SK-N-SH (cell line): ENCODE data around the gene C1RL. TPM values are rescaled to one million over a fixed set of nuclear protein-coding genes. Genes with fewer than 3 reads are reported as not detected.

Experiments used
- CTCF ChIA-PET: fragments of 300-600, 350-600 bp; formaldehyde crosslinking; extraction: SDS; loops from one replicate; lab custom pipeline; 2021; lab: Yijun Ruan, JAX
- POLR2A ChIA-PET: fragments of 350-600 bp; sonication (Branson Sonifier 250); formaldehyde crosslinking; extraction: SDS; loops from one replicate; lab custom pipeline; 2020; ENCODE audit warnings: antibody characterized with exemption, inconsistent platforms; lab: Yijun Ruan, JAX
- DNase-seq: peaks from one replicate; pipeline ENCODE4 v3.0.0; 2012
- H2AFZ ChIP-seq: fragments of 200-600 bp; sonication (generic); 2 replicates; pipeline ENCODE4 v1.8.1; 2016; ENCODE audit warnings: antibody characterized with exemption, mild to moderate bottlenecking, low read depth
- H3F3A ChIP-seq: fragments of 200-600 bp; sonication (generic); replicated peaks from 2 replicates; pipeline ENCODE3; 2016; ENCODE audit warnings: antibody characterized with exemption, mild to moderate bottlenecking; ENCODE audit not compliant: insufficient read depth
- H3K27ac ChIP-seq, 2 experiments: fragments of 200-500 bp in 1 of 2; fragments of 200-600 bp in 1 of 2; sonication (Bioruptor generic) in 1 of 2; sonication (generic), shearing (Covaris generic) in 1 of 2; 2 replicates each; pipeline versions ENCODE4 v1.5.1 to v1.6.1; 2014 to 2016; ENCODE audit warnings: low read depth in 2 of 2, inconsistent platforms in 1 of 2, low read length in 1 of 2, mild to moderate bottlenecking in 1 of 2, mixed read lengths in 1 of 2
- H3K27me3 ChIP-seq: fragments of 200-600 bp; sonication (generic), shearing (Covaris generic); 2 replicates; pipeline ENCODE4 v1.6.1; 2016; ENCODE audit warnings: mixed run types; ENCODE audit not compliant: insufficient read depth
- H3K36me3 ChIP-seq, 2 experiments: fragments of 200-500 bp in 1 of 2; fragments of 200-600 bp in 1 of 2; sonication (Bioruptor generic) in 1 of 2; sonication (generic) in 1 of 2; replicated peaks in 1 of 2; 2 replicates each; pipeline versions ENCODE3 to v1.5.1; 2014 to 2016; ENCODE audit warnings: low read length in 1 of 2, mild to moderate bottlenecking in 1 of 2; ENCODE audit not compliant: insufficient read depth in 2 of 2, control insufficient read depth in 1 of 2
- H3K4me1 ChIP-seq, 2 experiments: fragments of 200-500 bp in 1 of 2; fragments of 200-600 bp in 1 of 2; sonication (Bioruptor generic) in 1 of 2; sonication (generic), shearing (Covaris generic) in 1 of 2; 2 replicates each; pipeline versions ENCODE4 v1.5.1 to v1.6.1; 2014 to 2016; ENCODE audit warnings: low read depth in 1 of 2, low read length in 1 of 2, mixed run types in 1 of 2; ENCODE audit not compliant: insufficient read depth in 2 of 2, control insufficient read depth in 1 of 2
- H3K4me2 ChIP-seq: fragments of 200-600 bp; sonication (generic), shearing (Covaris generic); 2 replicates; pipeline ENCODE4 v1.6.1; 2017; ENCODE audit warnings: mixed run types
- H3K4me3 ChIP-seq, 2 experiments: fragments of 200-500 bp in 1 of 2; fragments of 200-600 bp in 1 of 2; sonication (Bioruptor generic) in 1 of 2; sonication (generic), shearing (Covaris generic) in 1 of 2; 2 replicates each; pipeline versions ENCODE4 v1.5.1 to v1.8.1; 2014 to 2016; ENCODE audit warnings: low read depth in 2 of 2, inconsistent platforms in 1 of 2, low read length in 1 of 2, mild to moderate bottlenecking in 1 of 2, mixed read lengths in 1 of 2, moderate library complexity in 1 of 2
- H3K79me2 ChIP-seq: fragments of 200-600 bp; sonication (generic); 2 replicates; pipeline ENCODE4 v1.8.1; 2017; ENCODE audit warnings: mild to moderate bottlenecking; ENCODE audit not compliant: insufficient read depth
- H3K9ac ChIP-seq: fragments of 200-600 bp; sonication (generic); 2 replicates; pipeline ENCODE4 v1.6.1; 2017; ENCODE audit warnings: mixed run types
- H3K9me2 ChIP-seq: fragments of 200-600 bp; sonication (generic); 2 replicates; pipeline ENCODE4 v1.6.1; 2017; ENCODE audit warnings: mixed run types
- H3K9me3 ChIP-seq: fragments of 200-600 bp; sonication (generic); 2 replicates; pipeline ENCODE4 v1.6.1; 2017; ENCODE audit warnings: mixed run types, mild to moderate bottlenecking, moderate library complexity
- H4K20me1 ChIP-seq: fragments of 200-600 bp; sonication (generic); 2 replicates; pipeline ENCODE4 v1.6.1; 2017; ENCODE audit warnings: mild to moderate bottlenecking, mixed run types; ENCODE audit not compliant: insufficient read depth
- CHD2 ChIP-seq: fragments of 150-350 bp; IDR thresholded peaks from 2 replicates; pipeline ENCODE4 v1.6.1; 2018; ENCODE audit warnings: low read length; ENCODE audit not compliant: partially characterized antibody
- FOSL2 ChIP-seq: IDR thresholded peaks from 2 replicates; pipeline ENCODE4 v1.4.0; 2012; ENCODE audit warnings: low read depth, mild to moderate bottlenecking, moderate library complexity, borderline replicate concordance
- FOXJ3 ChIP-seq: sonication (generic); formaldehyde crosslinking; IDR thresholded peaks from 2 replicates; pipeline ENCODE4 v1.5.1; 2020; ENCODE audit warnings: mild to moderate bottlenecking, missing genetic modification reagents
- GABPA ChIP-seq: IDR thresholded peaks from 2 replicates; pipeline ENCODE4 v1.4.0; 2012; ENCODE audit warnings: low read depth, mild to moderate bottlenecking
- NFIC ChIP-seq: IDR thresholded peaks from 2 replicates; pipeline ENCODE4 v1.4.0; 2012; ENCODE audit warnings: borderline replicate concordance
- POLR2AphosphoS5 ChIP-seq: IDR thresholded peaks from 2 replicates; pipeline ENCODE4 v1.6.1; 2012; ENCODE audit warnings: low read depth, low read length
- SMC3 ChIP-seq: IDR thresholded peaks from 2 replicates; pipeline ENCODE4 v1.6.1; 2012; ENCODE audit warnings: low read depth, low read length, improper control_type of control experiment
- TAF1 ChIP-seq: IDR thresholded peaks from 2 replicates; pipeline ENCODE4 v1.6.1; 2012; ENCODE audit warnings: low read depth, mild to moderate bottlenecking, low read length, moderate library complexity, borderline replicate concordance
- TCF12 ChIP-seq: IDR thresholded peaks from 2 replicates; pipeline ENCODE4 v1.4.0; 2012
- TEAD4 ChIP-seq: IDR thresholded peaks from 2 replicates; pipeline ENCODE4 v1.4.0; 2012; ENCODE audit warnings: mild to moderate bottlenecking, borderline replicate concordance; ENCODE audit not compliant: insufficient read depth
- YY1 ChIP-seq: IDR thresholded peaks from 2 replicates; pipeline ENCODE4 v1.4.0; 2012; ENCODE audit warnings: low read depth, mild to moderate bottlenecking
- WGBS: methylation state at CpG from one replicate; pipeline ENCODE4 v1.1.6; 2017; ENCODE audit warnings: low lambda C conversion rate; 5-methylcytosine and 5-hydroxymethylcytosine counted together
- polyA plus RNA-seq, 3 experiments: library from polyadenylated mRNA; depleted of rRNA; stranded (reverse); fragments of >200 nt; gene quantifications; 2 replicates each; pipeline ENCODE4 v1.2.3, GENCODE V29; 2012
- TF ChIP-seq, protein P1 (sequence below): IDR thresholded peaks from 2 replicates; pipeline ENCODE4 v1.4.0; 2012; ENCODE audit warnings: low read depth, borderline replicate concordance
- TF ChIP-seq, protein P2 (sequence below): fragments of 200-600 bp; sonication (generic); IDR thresholded peaks from 2 replicates; pipeline ENCODE4 v1.6.1; 2017; ENCODE audit warnings: antibody characterized with exemption, mild to moderate bottlenecking, moderate library complexity
- TF ChIP-seq, protein P3 (sequence below): IDR thresholded peaks from 2 replicates; pipeline ENCODE4 v1.4.0; 2012; ENCODE audit warnings: low read depth, borderline replicate concordance

The C1RL gene
- polyA plus RNA-seq, 1 of the 3 experiments (the other 2 are of a cell fraction) = 8.3 TPM

DNA sequence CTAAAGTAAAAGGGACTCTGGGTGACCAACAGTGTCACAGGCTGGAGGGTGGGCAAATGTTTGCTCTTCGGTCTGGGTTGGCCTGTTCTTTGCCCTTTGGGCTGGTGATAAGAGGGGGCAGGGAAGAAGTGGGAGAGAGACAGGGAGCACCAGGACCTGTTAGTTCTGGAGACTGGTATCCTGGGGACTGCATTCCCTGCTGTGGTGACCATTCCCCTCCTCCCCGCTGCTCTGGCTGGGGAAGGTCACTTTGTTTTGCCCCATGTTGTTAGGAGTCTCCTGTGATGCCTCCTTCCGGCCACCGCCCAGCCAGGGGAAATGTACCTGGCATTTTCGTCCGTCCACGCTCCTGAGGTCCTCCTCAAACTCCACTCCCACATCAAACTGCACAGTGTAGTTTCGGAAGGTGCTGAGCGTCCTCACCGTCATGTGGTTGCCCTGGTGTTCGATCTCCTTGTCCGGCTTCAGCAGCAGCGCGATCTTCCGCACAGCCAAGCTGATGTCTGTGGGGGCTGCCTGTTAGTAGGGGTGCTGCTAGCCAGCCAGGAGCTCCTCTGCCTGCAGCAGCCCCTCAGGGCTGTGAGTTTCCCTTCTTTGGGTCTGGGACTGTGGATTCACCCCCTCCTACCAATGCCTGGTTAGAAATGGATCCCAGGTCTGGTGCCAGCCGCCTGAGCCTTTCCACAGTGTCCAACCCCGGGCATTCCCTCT, 19.1 kb upstream of the C1RL start:
- TF ChIP-seq, protein P1, sequence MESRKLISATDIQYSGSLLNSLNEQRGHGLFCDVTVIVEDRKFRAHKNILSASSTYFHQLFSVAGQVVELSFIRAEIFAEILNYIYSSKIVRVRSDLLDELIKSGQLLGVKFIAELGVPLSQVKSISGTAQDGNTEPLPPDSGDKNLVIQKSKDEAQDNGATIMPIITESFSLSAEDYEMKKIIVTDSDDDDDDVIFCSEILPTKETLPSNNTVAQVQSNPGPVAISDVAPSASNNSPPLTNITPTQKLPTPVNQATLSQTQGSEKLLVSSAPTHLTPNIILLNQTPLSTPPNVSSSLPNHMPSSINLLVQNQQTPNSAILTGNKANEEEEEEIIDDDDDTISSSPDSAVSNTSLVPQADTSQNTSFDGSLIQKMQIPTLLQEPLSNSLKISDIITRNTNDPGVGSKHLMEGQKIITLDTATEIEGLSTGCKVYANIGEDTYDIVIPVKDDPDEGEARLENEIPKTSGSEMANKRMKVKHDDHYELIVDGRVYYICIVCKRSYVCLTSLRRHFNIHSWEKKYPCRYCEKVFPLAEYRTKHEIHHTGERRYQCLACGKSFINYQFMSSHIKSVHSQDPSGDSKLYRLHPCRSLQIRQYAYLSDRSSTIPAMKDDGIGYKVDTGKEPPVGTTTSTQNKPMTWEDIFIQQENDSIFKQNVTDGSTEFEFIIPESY = no peak
- TF ChIP-seq GABPA (no peak), FOXJ3 (CRISPR knock-in tag) (no peak), TCF12 (no peak), CHD2 (no peak), NFIC (no peak), POLR2AphosphoS5 (no peak), TEAD4 (no peak), SMC3 (no peak), TAF1 (no peak), YY1 (no peak), FOSL2 (no peak)
- TF ChIP-seq, protein P2, sequence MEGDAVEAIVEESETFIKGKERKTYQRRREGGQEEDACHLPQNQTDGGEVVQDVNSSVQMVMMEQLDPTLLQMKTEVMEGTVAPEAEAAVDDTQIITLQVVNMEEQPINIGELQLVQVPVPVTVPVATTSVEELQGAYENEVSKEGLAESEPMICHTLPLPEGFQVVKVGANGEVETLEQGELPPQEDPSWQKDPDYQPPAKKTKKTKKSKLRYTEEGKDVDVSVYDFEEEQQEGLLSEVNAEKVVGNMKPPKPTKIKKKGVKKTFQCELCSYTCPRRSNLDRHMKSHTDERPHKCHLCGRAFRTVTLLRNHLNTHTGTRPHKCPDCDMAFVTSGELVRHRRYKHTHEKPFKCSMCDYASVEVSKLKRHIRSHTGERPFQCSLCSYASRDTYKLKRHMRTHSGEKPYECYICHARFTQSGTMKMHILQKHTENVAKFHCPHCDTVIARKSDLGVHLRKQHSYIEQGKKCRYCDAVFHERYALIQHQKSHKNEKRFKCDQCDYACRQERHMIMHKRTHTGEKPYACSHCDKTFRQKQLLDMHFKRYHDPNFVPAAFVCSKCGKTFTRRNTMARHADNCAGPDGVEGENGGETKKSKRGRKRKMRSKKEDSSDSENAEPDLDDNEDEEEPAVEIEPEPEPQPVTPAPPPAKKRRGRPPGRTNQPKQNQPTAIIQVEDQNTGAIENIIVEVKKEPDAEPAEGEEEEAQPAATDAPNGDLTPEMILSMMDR = no peak
- TF ChIP-seq, protein P3, sequence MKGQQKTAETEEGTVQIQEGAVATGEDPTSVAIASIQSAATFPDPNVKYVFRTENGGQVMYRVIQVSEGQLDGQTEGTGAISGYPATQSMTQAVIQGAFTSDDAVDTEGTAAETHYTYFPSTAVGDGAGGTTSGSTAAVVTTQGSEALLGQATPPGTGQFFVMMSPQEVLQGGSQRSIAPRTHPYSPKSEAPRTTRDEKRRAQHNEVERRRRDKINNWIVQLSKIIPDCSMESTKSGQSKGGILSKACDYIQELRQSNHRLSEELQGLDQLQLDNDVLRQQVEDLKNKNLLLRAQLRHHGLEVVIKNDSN = no peak
- Histone ChIP-seq H3K79me2 (no peaks in the 10 kb centered on the region), H3K27me3 (0 out of 2 replicates have a peak, but pooled peaks cover 7% of the 10 kb centered on the region), H3K4me3 (no peak overlapping the region), H3K36me3 (no peaks in the 10 kb centered on the region), H4K20me1 (no peaks in the 10 kb centered on the region), H3K27ac (no peak overlapping the region), H3K4me1 (peaks cover 0 to 13% of the 10 kb centered on the region in 2 experiments; a peak in 1 of 4 replicates), H3F3A (no peaks in the 10 kb centered on the region), H3K9ac (no peak overlapping the region), H3K4me2 (no peak overlapping the region), H3K9me2 (no peaks in the 10 kb centered on the region), H2AFZ (no peak overlapping the region), H3K9me3 (no peaks in the 10 kb centered on the region)
- no peak for DNase-seq
- WGBS = 84% methylated on average over 14 of the region's 17 CpGs
- POLR2A ChIA-PET = no interaction called here
- CTCF ChIA-PET = interaction anchor here (1.0 to 2.8 kb wide), 2 partner anchors 15 to 17 kb away, joined by 3 to 11 read pairs; no protein-coding TSS in a partner anchor
